GM23338 (cell line): ENCODE results near the gene SHROOM2. TPM values are rescaled to one million over a fixed set of nuclear protein-coding genes. Genes with fewer than 3 reads are reported as not detected.

Experiments
- ATAC-seq: fragments of 200-7000 bp; cut with Tn5 transposase; 3 replicates; pipeline ENCODE4 v1.9.1; 2020
- DNase-seq: peaks from one replicate; pipeline ENCODE4 v3.0.0-alpha.2; 2015; ENCODE audit warnings: low spot score
- H2AFZ ChIP-seq: fragments of 200-600 bp; sonication (generic); 2 replicates; pipeline ENCODE4 v1.8.0; 2016; ENCODE audit warnings: antibody characterized with exemption, mild to moderate bottlenecking, moderate library complexity
- H3F3A ChIP-seq: fragments of 200-600 bp; sonication (generic); replicated peaks from 2 replicates; pipeline ENCODE4 v1.8.0; 2017; ENCODE audit warnings: antibody characterized with exemption, mixed run types, low read depth
- H3K27ac ChIP-seq: fragments of 200-600 bp; sonication (generic); 2 replicates; pipeline ENCODE4 v1.6.1; 2016; ENCODE audit warnings: low read depth
- H3K27me3 ChIP-seq: fragments of 200-600 bp; sonication (generic); 2 replicates; pipeline ENCODE4 v1.8.0; 2016; ENCODE audit warnings: mild to moderate bottlenecking, mixed run types, moderate library complexity; ENCODE audit not compliant: insufficient read depth
- H3K36me3 ChIP-seq: fragments of 200-600 bp; sonication (generic); 2 replicates; pipeline ENCODE4 v1.8.0; 2016; ENCODE audit warnings: mild to moderate bottlenecking; ENCODE audit not compliant: insufficient read depth
- H3K4me1 ChIP-seq: fragments of 200-600 bp; sonication (generic); 2 replicates; pipeline ENCODE4 v1.8.0; 2016; ENCODE audit warnings: mild to moderate bottlenecking, moderate library complexity; ENCODE audit not compliant: insufficient read depth
- H3K4me2 ChIP-seq: fragments of 200-600 bp; sonication (generic); 2 replicates; pipeline ENCODE4 v1.7.1; 2017; ENCODE audit warnings: mixed run types
- H3K4me3 ChIP-seq: fragments of 200-600 bp; sonication (generic); 2 replicates; pipeline ENCODE4 v1.6.1; 2016; ENCODE audit warnings: mixed run types
- H3K79me2 ChIP-seq: fragments of 200-600 bp; sonication (generic); replicated peaks from 2 replicates; pipeline ENCODE4 v1.8.0; 2017; ENCODE audit warnings: mild to moderate bottlenecking; ENCODE audit not compliant: insufficient read depth
- H3K9me2 ChIP-seq: fragments of 200-600 bp; sonication (generic); 2 replicates; pipeline ENCODE4 v1.8.0; 2017; ENCODE audit not compliant: insufficient read depth
- H4K20me1 ChIP-seq: fragments of 200-600 bp; sonication (generic); replicated peaks from 2 replicates; pipeline ENCODE4 v1.8.0; 2017; ENCODE audit warnings: mild to moderate bottlenecking; ENCODE audit not compliant: insufficient read depth
- H3K27ac Mint-ChIP-seq: 2 replicates; pipeline ENCODE4 v1.8.0; 2020; ENCODE audit warnings: inconsistent platforms, mild to moderate bottlenecking, moderate library complexity, mixed read lengths
- H3K27me3 Mint-ChIP-seq: 3 replicates; pipeline ENCODE4 v1.8.0; 2022; ENCODE audit warnings: low read depth, mild to moderate bottlenecking, moderate library complexity, mixed read lengths, inconsistent platforms; ENCODE audit not compliant: insufficient read depth, poor library complexity
- H3K36me3 Mint-ChIP-seq: 3 replicates; pipeline ENCODE4 v1.8.0; 2021; ENCODE audit warnings: low read depth, mild to moderate bottlenecking, inconsistent platforms, moderate library complexity, mixed read lengths
- H3K4me1 Mint-ChIP-seq: 3 replicates; pipeline ENCODE4 v1.8.0; 2020; ENCODE audit warnings: mild to moderate bottlenecking, inconsistent platforms, mixed read lengths
- H3K4me3 Mint-ChIP-seq: 3 replicates; pipeline ENCODE4 v1.8.0; 2021; ENCODE audit warnings: moderate library complexity, mild to moderate bottlenecking, inconsistent platforms, mixed read lengths
- H3K9me3 Mint-ChIP-seq: 3 replicates; pipeline ENCODE4 v1.8.0; 2020; ENCODE audit warnings: moderate library complexity, mild to moderate bottlenecking, inconsistent platforms, mixed read lengths
- ETS1 ChIP-seq: IDR thresholded peaks from 2 replicates; pipeline ENCODE4 v1.6.1; 2016; ENCODE audit warnings: antibody characterized with exemption
- JUNB ChIP-seq: IDR thresholded peaks from one replicate; pipeline ENCODE4 v1.6.1; 2016; ENCODE audit warnings: antibody characterized with exemption; ENCODE audit not compliant: unreplicated experiment
- POLR2AphosphoS5 ChIP-seq: IDR thresholded peaks from 2 replicates; pipeline ENCODE4 v1.6.1; 2016; ENCODE audit warnings: antibody characterized with exemption, low read depth
- STAT1 ChIP-seq: IDR thresholded peaks from one replicate; pipeline ENCODE4 v1.6.1; 2016; ENCODE audit warnings: antibody characterized with exemption; ENCODE audit not compliant: unreplicated experiment
- ZNF114 ChIP-seq: fragments of 250-450 bp; sonication (Bioruptor Pico); IDR thresholded peaks from 2 replicates; pipeline ENCODE4 v1.5.0; 2020; ENCODE audit warnings: mild to moderate bottlenecking, moderate library complexity
- ZNF331 ChIP-seq: fragments of 250-450 bp; sonication (Bioruptor Pico); IDR thresholded peaks from 2 replicates; pipeline ENCODE4 v1.5.0; 2020; ENCODE audit warnings: low read depth, mild to moderate bottlenecking, moderate library complexity
- ZNF462 ChIP-seq: fragments of 250-450 bp; sonication (Bioruptor Pico); IDR thresholded peaks from 2 replicates; pipeline ENCODE4 v1.5.0; 2020; ENCODE audit warnings: mild to moderate bottlenecking, moderate library complexity
- polyA plus RNA-seq: library from polyadenylated mRNA; unstranded; fragments of >200 nt; fragmentation: Nextera tagmentation; extraction: Ambion mirVana; gene quantifications from 2 replicates; pipeline ENCODE4 v1.2.1, GENCODE V29; 2016
- total RNA-seq: library from RNA; depleted of rRNA; stranded (reverse); fragments of >200 nt; shearing (Covaris generic); gene quantifications from 2 replicates; pipeline ENCODE4 v1.2.3, GENCODE V29; 2014
- TF ChIP-seq, protein P1 (sequence below), 2 experiments: fragments of 200-600 bp in 1 of 2; sonication (generic) in 1 of 2; conservative IDR thresholded peaks; 2 replicates each; pipeline versions ENCODE4 v1.5.1 to v1.6.1; 2016 to 2017; ENCODE audit warnings: antibody characterized with exemption in 2 of 2, low read depth in 2 of 2, mild to moderate bottlenecking in 2 of 2, moderate library complexity in 1 of 2

Gene SHROOM2
- total and polyA plus RNA-seq, 2 experiments from 2014 or later: 3.5 to 15.8 TPM

- Histone ChIP-seq H3K9me2 (no peaks in the 10 kb centered on the region), H3K79me2 (no peaks in the 10 kb centered on the region), H3K4me2 (no peak overlapping the region), H3F3A (no peaks in the 10 kb centered on the region), H3K27me3 (no peaks in the 10 kb centered on the region), H3K4me3 (no peak overlapping the region), H3K4me1 (peaks cover 8% of the 10 kb centered on the region), H2AFZ (no peak overlapping the region), H3K36me3 (no peaks in the 10 kb centered on the region), H4K20me1 (no peaks in the 10 kb centered on the region), H3K27ac (no peak overlapping the region)
- DNase-seq: no peak
- no peaks in the 10 kb centered on the region for H3K9me3 Mint-ChIP-seq
- H3K4me1 Mint-ChIP-seq: peaks cover 35% of the 10 kb centered on the region
- TF ChIP-seq STAT1 (no peak), ZNF114 (no peak), POLR2AphosphoS5 (no peak), ZNF331 (CRISPR knock-in tag) (no peak), ETS1 (no peak), ZNF462 (no peak), JUNB (no peak)
- TF ChIP-seq, protein P1, sequence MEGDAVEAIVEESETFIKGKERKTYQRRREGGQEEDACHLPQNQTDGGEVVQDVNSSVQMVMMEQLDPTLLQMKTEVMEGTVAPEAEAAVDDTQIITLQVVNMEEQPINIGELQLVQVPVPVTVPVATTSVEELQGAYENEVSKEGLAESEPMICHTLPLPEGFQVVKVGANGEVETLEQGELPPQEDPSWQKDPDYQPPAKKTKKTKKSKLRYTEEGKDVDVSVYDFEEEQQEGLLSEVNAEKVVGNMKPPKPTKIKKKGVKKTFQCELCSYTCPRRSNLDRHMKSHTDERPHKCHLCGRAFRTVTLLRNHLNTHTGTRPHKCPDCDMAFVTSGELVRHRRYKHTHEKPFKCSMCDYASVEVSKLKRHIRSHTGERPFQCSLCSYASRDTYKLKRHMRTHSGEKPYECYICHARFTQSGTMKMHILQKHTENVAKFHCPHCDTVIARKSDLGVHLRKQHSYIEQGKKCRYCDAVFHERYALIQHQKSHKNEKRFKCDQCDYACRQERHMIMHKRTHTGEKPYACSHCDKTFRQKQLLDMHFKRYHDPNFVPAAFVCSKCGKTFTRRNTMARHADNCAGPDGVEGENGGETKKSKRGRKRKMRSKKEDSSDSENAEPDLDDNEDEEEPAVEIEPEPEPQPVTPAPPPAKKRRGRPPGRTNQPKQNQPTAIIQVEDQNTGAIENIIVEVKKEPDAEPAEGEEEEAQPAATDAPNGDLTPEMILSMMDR (conservative IDR thresholded peaks at IDR 0.05; ENCODE audit: low read depth in 2 of 2): no peak
- no peak for ATAC-seq
- no peak overlapping the region for H3K4me3 Mint-ChIP-seq
- no peak overlapping the region for H3K27ac Mint-ChIP-seq
- H3K36me3 Mint-ChIP-seq: peaks cover 7% of the 10 kb centered on the region; the same call in 1 of the 3 replicates
- no peaks in the 10 kb centered on the region for H3K27me3 Mint-ChIP-seq
Observed at GRCh38 chrX:9909254-9909653, 123.0 kb downstream of the SHROOM2 start.
